ENCODE measurements around the gene CNPY4.

GRCh38 chr7:100093498-100093897 lies 25.9 kb upstream of the CNPY4 start:
- TF ChIP-seq CTCF (optimal IDR thresholded peaks at IDR 0.05 in 1 of 3, IDR thresholded peaks at IDR 0.05 in 1 of 3, conservative IDR thresholded peaks at IDR 0.05 in 1 of 3; ENCODE audit: extremely low read depth in 1 of 3, insufficient read depth in 2 of 3, low read length in 3 of 3) (no peak), EZH2 (IDR thresholded peaks at IDR 0.05; ENCODE audit: low read length) (no peak)
